DND-41 (cell line): ENCODE results near the gene CLN5.

Experiments
- EZH2 ChIP-seq: IDR thresholded peaks from 3 replicates; pipeline ENCODE4 v1.6.1; 2012; ENCODE audit warnings: borderline replicate concordance, low read depth, mild to moderate bottlenecking, moderate library complexity, low read length, inconsistent platforms; ENCODE audit not compliant: severe bottlenecking
- TF ChIP-seq, protein P1 (sequence below): IDR thresholded peaks from 2 replicates; pipeline ENCODE4 v1.5.1; 2012; ENCODE audit warnings: borderline replicate concordance, low read length, moderate library complexity, mild to moderate bottlenecking; ENCODE audit not compliant: poor library complexity, severe bottlenecking; ENCODE audit errors: extremely low read depth

DNA sequence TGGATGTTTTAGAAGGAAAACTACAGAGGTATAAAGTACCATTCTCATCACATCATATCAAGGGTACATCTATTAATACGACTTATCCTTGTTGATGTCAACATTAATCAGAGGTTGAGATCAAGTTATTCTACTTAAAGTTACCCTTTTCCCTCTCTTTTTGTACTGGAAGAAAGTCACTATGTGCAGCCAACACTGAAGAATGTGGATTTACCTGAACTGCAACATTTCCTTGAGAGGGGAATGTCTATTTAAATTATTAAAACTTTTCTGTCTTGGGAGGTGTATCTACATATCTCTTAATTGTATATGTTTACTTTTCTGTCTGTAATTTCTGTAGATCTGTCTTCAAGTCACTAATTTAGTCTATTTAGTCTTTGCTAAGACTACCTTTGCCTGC is 37.6 kb downstream of the CLN5 start:
- TF ChIP-seq EZH2, result no peak
- TF ChIP-seq, protein P1, sequence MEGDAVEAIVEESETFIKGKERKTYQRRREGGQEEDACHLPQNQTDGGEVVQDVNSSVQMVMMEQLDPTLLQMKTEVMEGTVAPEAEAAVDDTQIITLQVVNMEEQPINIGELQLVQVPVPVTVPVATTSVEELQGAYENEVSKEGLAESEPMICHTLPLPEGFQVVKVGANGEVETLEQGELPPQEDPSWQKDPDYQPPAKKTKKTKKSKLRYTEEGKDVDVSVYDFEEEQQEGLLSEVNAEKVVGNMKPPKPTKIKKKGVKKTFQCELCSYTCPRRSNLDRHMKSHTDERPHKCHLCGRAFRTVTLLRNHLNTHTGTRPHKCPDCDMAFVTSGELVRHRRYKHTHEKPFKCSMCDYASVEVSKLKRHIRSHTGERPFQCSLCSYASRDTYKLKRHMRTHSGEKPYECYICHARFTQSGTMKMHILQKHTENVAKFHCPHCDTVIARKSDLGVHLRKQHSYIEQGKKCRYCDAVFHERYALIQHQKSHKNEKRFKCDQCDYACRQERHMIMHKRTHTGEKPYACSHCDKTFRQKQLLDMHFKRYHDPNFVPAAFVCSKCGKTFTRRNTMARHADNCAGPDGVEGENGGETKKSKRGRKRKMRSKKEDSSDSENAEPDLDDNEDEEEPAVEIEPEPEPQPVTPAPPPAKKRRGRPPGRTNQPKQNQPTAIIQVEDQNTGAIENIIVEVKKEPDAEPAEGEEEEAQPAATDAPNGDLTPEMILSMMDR, result no peak
